OCI-LY7 (cell line): ENCODE data around the gene DOCK9.

Experiments used
- CTCF ChIP-seq: fragments of 200-600 bp; sonication (generic); conservative IDR thresholded peaks from 2 replicates; pipeline ENCODE4 v1.5.1; 2014; ENCODE audit warnings: mild to moderate bottlenecking, antibody characterized with exemption, low read length, moderate library complexity, mixed read lengths
- EZH2phosphoT487 ChIP-seq: fragments of 200-600 bp; sonication (generic); IDR thresholded peaks from 2 replicates; pipeline ENCODE4 v1.6.1; 2018; ENCODE audit warnings: low read depth, borderline replicate concordance, mild to moderate bottlenecking, mixed run types, antibody characterized with exemption, low read length, moderate library complexity, mixed read lengths

GRCh38 chr13:98959786-98960605, 17.9 kb downstream of the DOCK9 start:
- TF ChIP-seq CTCF (no peak), EZH2phosphoT487 (no peak)
